NCI-H82 treated with DMSO at 0.1 percent for 48 hours (cell line): ENCODE results near the gene NKX6-2.

Source experiments
- DNase-seq: peaks from one replicate; lab custom pipeline; 2025; ENCODE audit not compliant: unreplicated experiment; lab: John Stamatoyannopoulos, UW

NKX6-2 gene

GRCh38 chr10:132762267-132762666 lies 23.7 kb downstream of the NKX6-2 start:
- DNase-seq = no peak

GRCh38 chr10:132761395-132762060 lies 24.4 kb downstream of the NKX6-2 start:
- DNase-seq = no peak

GRCh38 chr10:132758865-132759264 lies 27.1 kb downstream of the NKX6-2 start:
- no peak for DNase-seq

GRCh38 chr10:132757171-132757570 lies 28.8 kb downstream of the NKX6-2 start:
- no peak for DNase-seq

- no peak for DNase-seq
Measured at GRCh38 chr10:132756591-132756990, 29.4 kb downstream of the NKX6-2 start.

- no peak for DNase-seq
Measured at GRCh38 chr10:132755166-132755711, 30.7 kb downstream of the NKX6-2 start.

- no peak for DNase-seq
Measured at GRCh38 chr10:132754071-132754470, 31.9 kb downstream of the NKX6-2 start.

GRCh38 chr10:132753596-132753995 lies 32.4 kb downstream of the NKX6-2 start:
- DNase-seq = no peak

- DNase-seq = no peak
Measured at GRCh38 chr10:132752961-132753360, 33.0 kb downstream of the NKX6-2 start.

- DNase-seq = no peak
Measured at GRCh38 chr10:132752378-132752777, 33.6 kb downstream of the NKX6-2 start.

GRCh38 chr10:132750936-132751335 lies 35.0 kb downstream of the NKX6-2 start:
- no peak for DNase-seq

GRCh38 chr10:132749371-132749795 lies 36.6 kb downstream of the NKX6-2 start:
- DNase-seq = no peak

GRCh38 chr10:132748545-132749370 lies 37.2 kb downstream of the NKX6-2 start:
- DNase-seq = no peak

GRCh38 chr10:132748135-132748534 lies 37.8 kb downstream of the NKX6-2 start:
- DNase-seq = no peak

GRCh38 chr10:132746801-132747625 lies 38.9 kb downstream of the NKX6-2 start:
- DNase-seq = no peak

- DNase-seq = no peak
Measured at GRCh38 chr10:132746386-132746785, 39.6 kb downstream of the NKX6-2 start.

- DNase-seq = no peak
Measured at GRCh38 chr10:132745971-132746370, 40.0 kb downstream of the NKX6-2 start.

GRCh38 chr10:132745511-132745910 lies 40.4 kb downstream of the NKX6-2 start:
- no peak for DNase-seq

GRCh38 chr10:132744839-132745238 lies 41.1 kb downstream of the NKX6-2 start:
- no peak for DNase-seq

- no peak for DNase-seq
Measured at GRCh38 chr10:132743925-132744490, 41.9 kb downstream of the NKX6-2 start.
